Measurements from ENCODE around the gene MT1A. TPM values are rescaled to one million over a fixed set of nuclear protein-coding genes. Genes with fewer than 3 reads are reported as not detected.

MT1A gene
- total and polyA plus RNA-seq, 2 of the 8 experiments (the other 6 are each of a cell fraction or from before 2014, with no cell fraction given), result not detected

DNA sequence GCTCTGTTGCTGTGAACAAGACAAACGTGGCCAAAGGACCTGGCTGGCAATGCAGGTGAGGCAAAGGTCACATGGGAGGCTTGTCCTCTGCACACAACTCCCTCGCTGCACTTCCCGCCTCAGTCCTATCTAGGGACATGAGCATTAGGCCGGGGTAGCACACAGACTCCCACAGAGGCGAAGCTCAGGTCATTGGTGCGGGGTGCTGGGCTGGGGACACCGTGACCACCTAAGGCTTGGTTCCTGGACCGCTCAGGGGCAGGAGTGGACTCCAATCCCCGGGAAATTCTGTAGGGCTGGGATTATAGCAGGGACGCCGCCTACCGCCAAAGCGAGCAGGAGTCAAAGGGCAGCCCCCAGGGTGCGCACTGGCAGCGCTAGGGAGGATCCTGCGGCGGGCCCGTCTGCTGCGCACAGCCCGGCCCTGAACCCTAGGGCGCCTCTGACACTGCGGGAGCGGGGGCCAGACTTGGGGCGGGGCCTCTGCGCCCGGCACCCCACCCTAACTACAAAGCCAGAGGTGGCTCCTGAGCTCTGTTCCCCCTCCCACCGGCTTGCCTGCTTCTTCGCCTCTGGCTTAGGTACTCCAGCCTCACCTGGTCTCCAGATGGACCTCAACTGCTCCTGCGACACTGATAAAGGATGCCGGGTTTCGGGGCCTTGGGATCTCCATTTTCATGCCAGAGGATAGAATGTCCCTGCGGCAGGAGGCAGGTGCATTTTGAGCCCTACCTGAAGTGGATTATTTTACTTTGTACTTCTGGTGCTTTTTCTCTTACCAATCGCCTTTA, 9.4 kb downstream of the MT1A start:
- 18% methylated on average over 32 of the region's 33 CpGs; no CpG with 5 or more reads in 1 of the 2 experiments for WGBS, 2 experiments (ENCODE audit: extremely low coverage in 1 of 2, insufficient coverage in 1 of 2, insufficient read length in 1 of 2, insufficient replicate concordance in 2 of 2, low coverage in 1 of 2, low lambda C conversion rate in 2 of 2, missing lambda C conversion rate in 1 of 2)
- Histone ChIP-seq H3K4me2 (ENCODE audit: insufficient read depth in 1 of 2, low read depth in 2 of 2, low read length in 2 of 2) (peak overlapping the region; percentile 25 to 59), H3K9ac (replicated peaks in 1 of 4; ENCODE audit: extremely low read depth in 1 of 4, low read depth in 3 of 4, low read length in 3 of 4) (no peak overlapping the region), H3K4me3 (ENCODE audit: extremely low read depth in 1 of 4, insufficient read depth in 2 of 4, low read depth in 3 of 4, low read length in 4 of 4) (peak overlapping the region in 3 of 4 experiments; percentile 19 to 48 (median 20); a peak in 5 of 8 replicates), H3K14ac (ENCODE audit: insufficient read length) (no peak overlapping the region), H2BK5ac (ENCODE audit: low read depth, low read length) (no peak overlapping the region), H2AFZ (ENCODE audit: low read length) (peak overlapping the region; percentile 50; the same call in 1 of the 2 replicates), H3K27me3 (replicated peaks in 1 of 4; ENCODE audit: control insufficient read depth in 3 of 4, extremely low read depth in 1 of 4, insufficient read depth in 3 of 4, low read length in 3 of 4) (peaks cover 57 to 87% (median 77%) of the 10 kb centered on the region in 4 experiments), H3K79me2 (ENCODE audit: control insufficient read depth in 1 of 2, insufficient read depth in 2 of 2, low read length in 2 of 2) (no peaks in the 10 kb centered on the region), H3K79me1 (ENCODE audit: low read depth, low read length) (no peaks in the 10 kb centered on the region), H4K5ac (ENCODE audit: insufficient read length, low read depth, low read length) (no peak overlapping the region), H2BK15ac (ENCODE audit: low read length) (no peak overlapping the region), H2BK20ac (ENCODE audit: low read length) (no peak overlapping the region), H4K91ac (replicated peaks; ENCODE audit: insufficient read length, low read length) (no peak overlapping the region), H4K8ac (ENCODE audit: extremely low read depth, insufficient read depth, low read length) (no peak overlapping the region), H2BK120ac (replicated peaks; ENCODE audit: low read depth, low read length) (no peak overlapping the region), H3K23ac (ENCODE audit: insufficient read length) (no peak overlapping the region), H3K23me2 (ENCODE audit: low read depth, low read length) (peaks cover 4% of the 10 kb centered on the region; the same call in 1 of the 2 replicates), H3K27ac (ENCODE audit: low read depth, low read length) (no peak overlapping the region), H3K9me3 (ENCODE audit: insufficient read depth in 2 of 2, low read depth in 1 of 2, low read length in 1 of 2) (no peaks in the 10 kb centered on the region), H2BK12ac (ENCODE audit: low read depth, low read length) (no peak overlapping the region; the same call in 1 of the 2 replicates), H2AK5ac (ENCODE audit: low read depth, low read length) (no peak overlapping the region), H3K4ac (replicated peaks; ENCODE audit: insufficient read length, low read depth, low read length) (no peak overlapping the region), H3K4me1 (replicated peaks in 1 of 4; ENCODE audit: control insufficient read depth in 3 of 4, insufficient read depth in 4 of 4, low read length in 3 of 4) (peaks cover 0 to 14% (median 7%) of the 10 kb centered on the region in 4 experiments; a peak in 6 of 7 replicates), H4K20me1 (replicated peaks in 1 of 2; ENCODE audit: control insufficient read depth in 1 of 2, insufficient read depth in 2 of 2, low read length in 2 of 2) (peaks cover 4 to 10% of the 10 kb centered on the region in 2 experiments), H3K56ac (replicated peaks; ENCODE audit: insufficient read length, low read depth, low read length) (no peak overlapping the region), H3K18ac (ENCODE audit: extremely low read depth, low read length) (no peak overlapping the region), H3K36me3 (ENCODE audit: control insufficient read depth in 2 of 4, insufficient read depth in 4 of 4, low read length in 3 of 4) (no peaks in the 10 kb centered on the region)
- ChIA-PET POLR2A (ENCODE audit: partially characterized antibody) (interaction anchor here (0.8 to 1.3 kb wide), 5 partner anchors 8 to 26 kb away, joined by 3 to 5 read pairs (median 3); partner anchors contain the start of gene MT1H), CTCF (ENCODE audit: partially characterized antibody) (interaction anchor here (0.6 to 3.3 kb wide), 10 partner anchors 9 to 274 kb away, joined by 3 to 13 read pairs (median 4); partner anchors contain the start of gene MT1A)
- FAIRE-seq, result no peak
- peak in 1 of 2 experiments; percentile 68 for DNase-seq (ENCODE audit: low read depth in 1 of 2, low spot score in 2 of 2)
- TF ChIP-seq BACH1 (IDR thresholded peaks at IDR 0.05; ENCODE audit: low read length), result no peak
- TF ChIP-seq, protein P1, sequence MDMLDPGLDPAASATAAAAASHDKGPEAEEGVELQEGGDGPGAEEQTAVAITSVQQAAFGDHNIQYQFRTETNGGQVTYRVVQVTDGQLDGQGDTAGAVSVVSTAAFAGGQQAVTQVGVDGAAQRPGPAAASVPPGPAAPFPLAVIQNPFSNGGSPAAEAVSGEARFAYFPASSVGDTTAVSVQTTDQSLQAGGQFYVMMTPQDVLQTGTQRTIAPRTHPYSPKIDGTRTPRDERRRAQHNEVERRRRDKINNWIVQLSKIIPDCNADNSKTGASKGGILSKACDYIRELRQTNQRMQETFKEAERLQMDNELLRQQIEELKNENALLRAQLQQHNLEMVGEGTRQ (IDR thresholded peaks at IDR 0.05; ENCODE audit: low read length), result peak; percentile 37; the same call in 1 of the 2 replicates
- TF ChIP-seq KDM4A (IDR thresholded peaks at IDR 0.05; ENCODE audit: low read depth, low read length, severe bottlenecking), result peak; percentile 49
- TF ChIP-seq SRF (IDR thresholded peaks at IDR 0.05; ENCODE audit: low read depth, low read length), result no peak
- TF ChIP-seq RAD21 (IDR thresholded peaks at IDR 0.05 in 1 of 2, conservative IDR thresholded peaks at IDR 0.05 in 1 of 2; ENCODE audit: low read depth in 2 of 2, low read length in 2 of 2), result peak; percentile 6 to 21; a peak in 2 of 4 replicates
- peak; percentile 71 for TF ChIP-seq SUZ12 (IDR thresholded peaks at IDR 0.05; ENCODE audit: low read length)
- TF ChIP-seq YY1 (IDR thresholded peaks at IDR 0.05; ENCODE audit: low read depth, low read length), result 0 out of 2 replicates have a peak, but pooled peaks have one; percentile 6
- peak; percentile 70 for TF ChIP-seq EZH2 (IDR thresholded peaks at IDR 0.05; ENCODE audit: low read depth, low read length, severe bottlenecking)
- TF ChIP-seq, protein P2, sequence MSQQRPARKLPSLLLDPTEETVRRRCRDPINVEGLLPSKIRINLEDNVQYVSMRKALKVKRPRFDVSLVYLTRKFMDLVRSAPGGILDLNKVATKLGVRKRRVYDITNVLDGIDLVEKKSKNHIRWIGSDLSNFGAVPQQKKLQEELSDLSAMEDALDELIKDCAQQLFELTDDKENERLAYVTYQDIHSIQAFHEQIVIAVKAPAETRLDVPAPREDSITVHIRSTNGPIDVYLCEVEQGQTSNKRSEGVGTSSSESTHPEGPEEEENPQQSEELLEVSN (IDR thresholded peaks at IDR 0.05), result peak; percentile 83

Measured in H1 (cell line).